Neural cell (in vitro differentiated cells): ENCODE data around the gene COA6.

Source experiments
- CTCF ChIP-seq: fragments of 450-650 bp; IDR thresholded peaks from 2 replicates; pipeline ENCODE4 v1.5.1; 2014; ENCODE audit warnings: antibody characterized with exemption, mild to moderate bottlenecking, moderate library complexity; ENCODE audit not compliant: poor library complexity, severe bottlenecking
- POLR2AphosphoS5 ChIP-seq: IDR thresholded peaks from 2 replicates; pipeline ENCODE4 v1.6.1; 2012
- TAF1 ChIP-seq: IDR thresholded peaks from 2 replicates; pipeline ENCODE4 v1.6.1; 2012; ENCODE audit warnings: low read depth

GRCh38 chr1:234408757-234409156 is 35.5 kb downstream of the COA6 start:
- TF ChIP-seq CTCF (no peak), TAF1 (no peak), POLR2AphosphoS5 (no peak)
